ENCODE measurements around the gene MMP7.

Gene MMP7

DNA sequence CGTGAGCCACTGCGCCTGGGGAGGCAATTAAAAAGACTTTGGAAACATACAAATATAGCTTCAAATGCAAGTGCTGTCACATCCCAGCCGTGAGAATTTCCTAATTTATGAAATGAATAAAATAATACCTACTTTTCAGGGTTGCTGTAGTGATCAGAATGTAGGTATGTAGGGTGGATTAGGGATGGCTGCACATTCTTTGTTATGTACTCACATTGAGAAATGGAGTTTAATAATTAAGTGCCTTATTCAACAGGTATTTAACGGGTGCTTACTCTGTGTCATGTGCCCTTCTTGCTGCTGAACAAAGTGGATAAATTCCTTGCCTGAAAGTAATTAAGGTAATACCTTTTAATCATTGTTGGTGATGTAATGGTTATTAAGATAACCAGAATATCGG lies 37.0 kb downstream of the MMP7 start:
- no peak for DNase-seq

DNA sequence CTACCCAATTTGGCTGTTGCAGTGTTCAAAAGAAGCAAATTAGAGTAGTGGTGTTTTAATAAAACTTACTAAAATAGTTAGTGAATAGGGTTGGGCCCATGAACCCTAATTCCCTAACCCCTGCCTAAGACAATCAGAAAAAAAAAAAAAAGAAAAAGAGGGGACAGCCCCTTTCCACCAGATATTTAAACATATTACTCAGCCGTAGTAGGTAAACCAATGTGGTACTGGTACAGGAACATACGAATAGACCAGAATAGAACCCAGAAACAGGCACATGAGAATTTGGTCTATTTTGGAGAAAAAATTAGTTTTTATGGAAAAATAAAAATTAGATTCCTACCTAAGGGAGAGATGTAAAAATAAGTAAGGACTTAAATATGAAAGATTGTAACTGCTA lies 38.6 kb downstream of the MMP7 start:
- DNase-seq = no peak

DNA sequence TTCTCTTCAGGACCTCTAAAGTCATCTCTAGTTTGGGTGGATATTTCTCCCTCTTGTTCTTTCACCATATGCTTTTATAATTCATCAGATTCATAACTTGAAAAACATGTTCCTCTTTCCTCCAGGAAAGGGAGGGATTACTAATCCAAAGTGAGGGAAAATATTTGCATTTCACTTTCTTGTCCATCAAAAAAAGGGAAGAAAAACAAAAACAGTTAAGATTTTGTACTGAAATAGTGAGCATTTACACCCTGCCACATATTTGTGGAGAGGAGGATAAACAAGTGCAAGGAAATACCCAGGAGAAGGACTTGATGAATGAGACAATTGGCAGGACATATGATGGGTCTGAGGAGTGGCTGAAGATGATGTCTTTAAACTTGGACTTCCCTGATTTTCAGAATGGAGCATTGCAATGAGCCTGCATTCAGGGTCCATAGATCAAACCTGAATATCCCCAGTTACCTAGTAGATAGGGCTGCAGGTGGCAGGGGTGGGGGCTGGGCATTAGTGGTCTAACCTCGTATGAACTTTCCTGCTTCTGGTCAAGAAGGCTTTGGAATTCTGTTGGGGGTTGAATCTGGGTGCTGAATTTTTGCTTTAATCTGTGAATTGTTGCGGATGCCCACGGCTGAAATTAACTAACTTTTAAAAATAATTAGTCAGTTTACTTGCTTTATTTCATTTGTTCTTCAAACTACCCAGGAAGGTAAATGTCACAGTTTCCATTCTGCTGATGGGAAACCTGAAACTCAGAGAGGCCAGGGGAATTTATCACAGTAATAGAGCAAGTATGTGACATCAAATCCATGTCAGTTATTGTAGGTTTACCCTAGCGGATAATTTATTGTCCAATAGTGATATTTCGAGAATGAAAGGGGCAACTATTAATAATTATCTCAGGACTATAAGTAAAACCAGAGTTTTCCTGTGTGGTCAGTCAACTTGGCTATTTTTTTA lies 41.1 kb downstream of the MMP7 start:
- no peak for DNase-seq

DNA sequence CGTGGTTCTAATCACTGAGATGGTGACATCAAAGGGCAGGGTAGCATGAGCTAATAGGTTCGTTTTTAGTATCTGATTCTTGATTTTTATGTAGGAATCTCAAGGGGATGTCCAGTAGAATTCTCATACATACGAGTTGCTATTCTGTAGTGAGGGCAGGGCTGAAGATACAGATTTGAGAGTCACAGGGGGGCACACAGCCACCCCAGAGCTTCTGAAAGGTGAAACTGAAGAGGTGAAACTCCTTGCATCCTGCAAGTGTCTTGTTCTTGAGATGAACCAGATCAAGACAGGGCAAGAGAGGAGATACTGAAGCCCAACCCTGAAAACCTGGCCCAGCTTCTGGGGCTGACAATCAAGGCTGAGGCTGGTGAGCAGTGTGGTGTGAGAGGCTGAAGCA lies 42.3 kb downstream of the MMP7 start:
- no peak for DNase-seq

DNA sequence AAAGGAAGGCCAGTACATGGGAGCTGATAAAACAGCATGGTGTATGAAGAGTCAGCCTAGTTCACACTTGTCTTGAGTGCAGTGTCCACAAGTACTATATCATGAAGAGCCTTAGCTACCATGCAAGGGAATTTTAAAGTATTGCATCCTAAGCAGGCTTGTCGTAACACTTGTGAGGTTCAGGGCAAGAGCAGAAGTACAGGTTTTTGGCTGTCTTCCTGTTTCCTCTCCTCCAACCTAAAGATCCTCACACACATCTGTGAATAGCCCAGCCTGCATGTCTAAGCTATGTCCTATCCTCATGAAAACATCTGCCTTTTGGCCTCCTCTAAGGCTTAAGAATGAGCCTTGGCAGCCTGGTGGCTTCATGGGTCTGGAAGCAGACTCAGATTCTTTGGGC lies 43.3 kb downstream of the MMP7 start:
- DNase-seq = no peak

DNA sequence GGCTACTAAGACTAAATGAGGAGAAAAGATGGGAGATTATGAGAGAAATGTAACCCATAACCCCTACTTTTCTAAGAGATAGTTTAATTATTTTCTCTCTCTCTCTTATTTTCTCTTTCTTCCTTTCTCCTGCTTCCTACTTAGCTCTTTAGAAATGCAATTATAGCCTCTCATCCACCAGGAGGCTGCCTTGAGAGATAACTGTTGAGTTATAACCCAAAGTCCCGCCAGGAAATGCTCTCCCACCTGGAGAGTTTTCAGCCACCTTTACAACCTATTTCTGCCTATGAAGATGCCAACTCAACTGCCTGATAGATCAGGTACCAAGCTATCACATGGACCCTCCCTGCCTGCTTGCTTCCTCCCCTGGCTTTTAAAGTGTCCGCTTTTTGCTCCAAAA lies 44.0 kb downstream of the MMP7 start:
- no peak for DNase-seq

DNA sequence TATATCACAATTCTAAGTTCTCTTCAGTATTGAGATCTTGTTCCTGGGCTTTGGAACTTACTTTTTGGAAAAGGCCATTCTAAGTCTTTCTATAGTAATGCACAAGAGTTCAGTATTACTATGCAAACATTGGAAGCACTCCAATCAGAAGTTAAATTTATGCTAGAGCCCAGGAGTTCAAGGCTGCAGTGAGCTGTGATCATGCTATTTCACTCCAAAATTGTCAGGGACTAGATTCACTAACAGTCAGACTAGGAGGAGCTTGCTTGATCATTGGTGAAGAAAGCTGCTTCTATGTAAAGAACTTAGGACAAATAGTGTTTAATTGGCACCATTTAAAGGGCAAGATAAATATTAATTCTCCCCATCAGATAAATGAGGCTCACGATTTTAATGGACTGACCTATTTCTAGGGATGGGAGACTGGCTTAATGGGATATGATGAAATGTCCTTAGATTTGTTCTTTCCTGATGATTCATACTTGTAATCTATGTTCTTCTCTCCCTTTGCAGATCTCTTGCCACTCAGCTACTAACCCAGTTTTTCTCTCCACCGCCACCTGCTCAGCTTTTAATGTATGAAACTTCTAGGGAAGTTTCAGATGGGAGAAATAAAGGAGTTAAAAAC lies 45.3 kb downstream of the MMP7 start:
- DNase-seq = no peak

DNA sequence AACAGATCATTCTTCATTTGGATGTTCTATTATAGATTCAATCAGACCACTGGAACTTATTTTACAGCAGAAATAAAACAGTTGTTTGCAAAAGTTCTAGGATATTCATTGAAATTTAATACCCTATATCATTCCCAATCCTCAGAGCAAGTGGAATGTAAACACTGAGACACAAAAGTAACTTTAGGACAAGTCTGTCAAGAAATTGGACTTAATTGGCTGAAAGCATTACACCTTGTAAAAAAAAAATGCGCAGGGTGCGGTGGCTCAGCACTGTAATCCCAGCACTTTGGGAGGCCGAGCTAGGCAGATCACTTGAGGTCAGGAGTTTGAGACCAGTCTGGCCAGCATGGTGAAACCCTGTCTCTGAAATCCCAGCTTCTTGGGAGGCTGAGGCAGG lies 48.1 kb downstream of the MMP7 start:
- no peak for DNase-seq

DNA sequence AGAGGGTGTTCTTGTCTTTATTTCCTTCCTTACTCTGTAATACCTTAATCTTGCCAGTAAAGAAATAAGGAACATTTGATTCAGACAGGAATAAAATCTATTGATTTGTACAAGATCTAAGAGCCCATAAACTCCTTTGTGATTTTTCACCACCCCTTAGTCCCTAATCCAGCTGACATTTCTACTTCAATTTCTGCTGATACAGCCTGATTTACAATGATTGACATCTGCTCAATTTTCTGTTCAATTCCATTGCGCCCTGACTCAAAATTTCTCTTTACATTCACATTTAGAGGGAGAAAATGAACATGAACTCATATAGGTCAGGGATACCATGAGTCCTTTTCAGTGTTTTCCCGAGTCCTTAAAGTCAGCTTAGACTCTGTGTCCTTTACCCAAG lies 50.8 kb downstream of the MMP7 start:
- no peak for DNase-seq

DNA sequence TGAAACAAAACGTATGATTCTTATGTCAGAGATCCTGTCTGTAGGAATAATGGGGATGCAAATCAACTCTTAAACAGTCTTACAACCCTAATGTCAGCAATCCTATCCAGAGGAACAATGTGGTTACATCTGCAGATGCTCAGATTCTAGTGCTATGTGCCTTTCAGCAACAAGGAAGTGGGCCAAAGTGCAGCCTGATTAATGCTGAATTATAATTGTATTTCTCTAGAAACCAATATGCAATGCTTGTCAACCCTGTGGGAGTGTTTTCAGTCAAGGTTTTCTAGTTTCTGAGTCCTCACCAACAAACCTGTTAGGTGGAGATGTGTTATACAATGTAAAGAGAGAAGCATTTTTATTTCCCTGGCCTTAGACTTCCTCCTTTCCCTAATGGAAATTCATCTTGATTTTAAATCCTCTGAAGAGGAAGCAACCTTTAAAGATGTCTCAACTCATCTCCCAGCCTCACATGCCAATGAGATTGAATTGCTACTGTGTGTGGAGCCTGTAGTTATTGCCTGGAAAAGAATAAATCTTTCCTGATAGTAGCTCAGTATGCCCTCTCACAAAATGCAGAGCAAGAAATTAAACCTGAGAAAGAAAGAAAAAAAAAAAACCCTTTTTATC lies 51.8 kb downstream of the MMP7 start:
- no peak for DNase-seq

DNA sequence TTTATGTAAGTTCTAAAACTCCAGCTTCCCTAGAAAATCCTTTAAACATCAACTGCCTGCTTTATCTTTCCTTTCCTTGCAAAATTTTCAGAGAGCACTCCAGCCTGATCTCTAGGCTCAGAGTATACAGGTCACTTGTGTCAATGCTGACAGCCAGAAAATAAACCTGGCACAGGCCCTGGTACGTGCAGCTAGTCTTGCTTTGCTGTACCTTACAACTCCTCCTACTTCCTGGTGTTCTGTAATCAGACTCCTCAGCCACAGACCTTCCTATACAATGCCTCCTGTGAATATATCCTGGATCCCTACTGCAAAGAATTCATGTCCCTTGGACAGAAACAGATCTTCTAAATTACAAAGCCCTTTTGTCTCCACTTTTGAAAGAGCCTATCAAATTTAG lies 53.7 kb downstream of the MMP7 start:
- DNase-seq = peak; percentile 75

DNA sequence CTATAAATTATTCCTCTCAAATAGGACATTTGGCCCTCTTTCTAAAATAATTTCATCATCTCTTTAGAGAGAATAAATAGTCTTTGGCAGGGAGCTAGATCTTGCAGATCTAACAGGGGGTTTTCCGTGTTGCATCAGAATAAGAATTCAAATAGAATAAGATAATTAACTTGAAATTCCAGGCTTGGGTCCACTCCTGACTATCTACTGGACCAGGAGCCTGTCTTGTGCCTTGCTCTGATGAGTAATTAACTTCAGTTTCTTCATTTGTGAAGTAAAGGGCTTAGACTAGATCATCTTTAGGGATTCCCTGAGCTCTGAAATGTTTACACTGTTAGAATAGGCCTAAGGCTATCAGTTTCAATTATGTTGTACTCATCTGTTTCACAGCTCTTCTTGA lies 54.5 kb downstream of the MMP7 start:
- DNase-seq = no peak

DNA sequence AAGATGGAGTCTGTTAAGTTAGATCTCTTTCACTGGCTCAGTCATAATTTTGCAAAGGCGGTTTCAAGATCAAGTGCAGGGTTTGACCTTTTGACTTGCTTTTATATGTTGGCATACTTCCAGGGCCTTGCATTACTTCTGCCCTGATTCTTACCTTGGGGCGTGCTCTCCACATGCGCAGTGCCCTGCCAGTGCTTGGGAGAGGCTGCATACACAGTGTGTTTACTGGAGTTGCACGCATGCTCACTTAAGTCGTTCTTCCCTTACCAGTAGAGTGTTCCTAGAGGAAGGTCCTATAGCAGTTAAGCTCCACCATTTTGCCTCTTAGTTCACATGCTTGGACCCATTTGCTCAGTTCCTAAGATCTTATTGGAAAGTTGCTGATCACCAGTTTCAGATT lies 57.0 kb downstream of the MMP7 start:
- DNase-seq = no peak

DNA sequence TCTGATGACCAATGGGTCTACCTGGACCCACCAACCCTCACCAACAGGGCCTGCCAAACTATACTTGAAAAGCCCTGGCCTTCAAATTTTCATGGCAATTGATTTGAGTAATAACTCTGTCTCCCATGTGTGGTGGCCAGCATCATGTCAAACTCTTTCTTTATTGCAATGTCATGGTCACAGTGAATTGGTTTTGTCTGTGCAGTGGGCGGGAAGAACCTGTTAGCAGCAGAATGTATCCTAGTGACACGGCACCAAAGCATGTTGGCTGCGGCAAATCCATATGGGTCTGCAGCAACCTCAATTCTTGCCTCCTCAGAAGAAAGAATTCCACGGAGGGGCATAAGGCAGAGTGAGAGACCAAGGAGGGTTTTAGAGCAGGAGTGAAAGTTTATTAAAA lies 58.4 kb downstream of the MMP7 start:
- no peak for DNase-seq

DNA sequence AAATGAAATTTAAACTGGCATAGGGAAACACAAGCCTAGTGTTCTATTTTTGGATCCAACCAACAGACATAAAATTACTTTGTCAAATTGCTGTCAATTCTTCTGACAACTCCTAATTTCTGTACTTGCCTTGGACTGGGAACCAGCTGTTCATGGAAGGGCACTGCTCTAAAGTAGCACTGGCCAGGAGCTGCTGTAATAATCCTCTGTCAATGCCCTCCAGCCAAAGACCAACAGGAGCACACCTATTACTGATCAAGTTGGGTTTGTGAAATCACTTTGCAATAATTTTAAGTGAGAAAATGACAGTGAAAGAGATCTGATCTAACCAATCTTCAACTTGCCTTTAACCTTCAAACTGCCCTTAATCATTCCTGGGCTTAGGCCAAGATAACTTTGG lies 59.1 kb downstream of the MMP7 start:
- no peak for DNase-seq
